Ovary (tissue), 3 donors: ENCODE data around the gene PRKCSH.

Experiments used
- CTCF ChIP-seq, 3 donors: fragments of 450-650 bp in 2 of 3; fragments of 200-600 bp in 1 of 3; IDR thresholded peaks; one replicate each; pipeline versions ENCODE4 v1.5.1 to v1.8.0; 2016 to 2022; ENCODE audit warnings: antibody characterized with exemption in 3 of 3, mild to moderate bottlenecking in 1 of 3
- EP300 ChIP-seq: sonication (generic); formaldehyde crosslinking; IDR thresholded peaks from one replicate; pipeline ENCODE4 v1.6.1; 2017; ENCODE audit warnings: antibody characterized with exemption
- POLR2A ChIP-seq: fragments of 450-650 bp; IDR thresholded peaks from one replicate; pipeline ENCODE4 v1.6.1; 2017; ENCODE audit warnings: antibody characterized with exemption, mild to moderate bottlenecking, moderate library complexity
- donor health status: DM: no; HTN: no; CAD: no.

GRCh38 chr19:11452620-11453310 is 17.3 kb downstream of the PRKCSH start:
- no peak for TF ChIP-seq CTCF (IDR thresholded peaks at IDR 0.05)
- TF ChIP-seq POLR2A = no peak
- no peak for TF ChIP-seq EP300
